Uterus (tissue), 2 donors: ENCODE measurements around the gene CPHXL.

Experiments used
- CTCF ChIP-seq, 4 experiments: fragments of 200-600 bp in 2 of 4; fragments of 450-650 bp in 2 of 4; sonication (generic) in 2 of 4; IDR thresholded peaks; one replicate each; pipeline ENCODE4 v1.5.1; 2016 to 2019; ENCODE audit warnings: antibody characterized with exemption in 4 of 4, mild to moderate bottlenecking in 2 of 4, moderate library complexity in 1 of 4
- POLR2A ChIP-seq, 2 donors: fragments of 450-650 bp; IDR thresholded peaks; one replicate each; pipeline ENCODE4 v1.6.1; 2016; ENCODE audit warnings: antibody characterized with exemption in 2 of 2, mild to moderate bottlenecking in 1 of 2, moderate library complexity in 1 of 2

GRCh38 chr16:75745823-75746222, 19.5 kb upstream of the CPHXL start:
- TF ChIP-seq CTCF (IDR thresholded peaks at IDR 0.05) (no peak), POLR2A (IDR thresholded peaks at IDR 0.05) (no peak)
